HG03064 (cell line): ENCODE measurements around the gene CLSTN2.

ENCODE experiments used
- ATAC-seq: cut with Tn5 transposase; IDR thresholded peaks from one replicate; pipeline ENCODE4 v1.9.1; 2021; ENCODE audit warnings: low read depth; ENCODE audit not compliant: unreplicated experiment

The CLSTN2 gene

DNA sequence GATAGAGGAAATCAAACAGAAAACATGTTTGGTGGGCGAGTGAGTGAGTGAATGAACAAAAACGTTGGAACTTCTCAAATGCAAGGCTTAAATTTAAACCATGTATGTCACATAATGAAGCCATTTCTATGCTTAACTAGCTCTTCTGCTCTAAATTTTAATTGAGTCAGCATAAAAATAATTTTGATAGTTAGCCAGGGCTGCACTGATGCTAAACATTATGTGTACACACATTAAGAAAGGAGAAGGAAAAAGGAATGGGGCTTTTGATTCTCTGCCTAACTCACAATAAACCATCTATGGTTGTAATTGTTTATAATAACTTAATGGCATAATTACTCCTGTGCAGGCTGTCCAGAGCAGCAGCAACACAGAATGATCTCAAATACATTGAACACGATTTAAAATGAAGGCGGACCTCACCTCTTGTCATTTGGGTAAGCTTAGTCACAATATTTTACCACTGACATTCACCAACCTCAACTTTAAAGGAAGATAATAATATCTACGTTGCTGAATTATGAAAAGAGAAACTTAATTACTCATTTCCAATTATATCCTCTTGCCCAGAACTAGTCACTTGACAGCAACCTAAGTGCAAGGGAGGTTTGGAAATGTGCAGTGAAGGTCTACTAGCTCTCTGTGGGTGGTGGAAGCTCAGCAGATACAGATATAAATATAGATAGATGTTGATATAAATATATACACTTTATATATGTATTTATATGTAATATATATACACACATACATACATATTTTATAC is 424.4 kb downstream of the CLSTN2 start:
- ATAC-seq = no peak

- no peak for ATAC-seq
Observed at GRCh38 chr3:140360332-140360731, 425.3 kb downstream of the CLSTN2 start.

GRCh38 chr3:140363801-140364200 is 428.8 kb downstream of the CLSTN2 start:
- ATAC-seq = no peak

DNA sequence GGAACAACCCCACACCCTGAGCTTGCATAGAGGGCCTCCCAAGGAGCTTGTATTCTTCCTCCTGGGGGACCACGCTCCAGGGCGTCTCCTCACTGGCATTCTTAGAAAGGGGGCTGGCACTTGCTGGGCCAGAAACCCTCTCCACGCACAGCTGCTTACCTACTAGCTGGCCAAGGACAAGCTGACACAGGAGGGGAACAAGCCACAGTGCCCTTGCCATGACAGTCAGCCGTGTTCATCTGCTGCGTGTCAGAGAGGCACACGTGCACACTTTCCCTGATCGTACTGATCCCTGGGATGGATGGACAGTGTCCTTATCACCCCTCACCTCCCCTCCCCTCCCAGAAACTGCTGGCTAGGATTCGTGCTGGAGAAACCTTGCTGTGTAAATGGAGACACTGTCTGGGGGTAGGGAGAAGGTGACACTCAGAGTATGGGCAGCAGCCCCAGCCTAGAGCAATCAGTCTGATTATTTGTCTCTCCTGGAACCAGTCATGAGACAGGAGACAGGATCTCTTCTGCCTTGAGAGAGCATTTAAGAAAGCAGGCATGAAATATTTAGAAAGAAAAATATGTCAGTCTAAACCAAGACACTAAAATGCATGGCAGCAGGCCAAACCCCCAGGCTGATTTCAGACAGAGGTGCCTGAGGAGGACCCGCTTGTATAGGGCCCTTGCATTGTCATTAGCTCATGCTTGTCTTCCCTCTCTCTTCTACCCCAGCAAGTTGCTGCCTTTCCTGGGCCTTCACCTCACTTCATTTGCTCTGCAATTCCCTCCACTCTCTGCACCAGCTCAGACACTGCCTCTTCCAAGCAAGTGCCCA is 431.1 kb downstream of the CLSTN2 start:
- ATAC-seq = no peak

- no peak for ATAC-seq
Observed at GRCh38 chr3:140368223-140368811, 433.3 kb downstream of the CLSTN2 start.

GRCh38 chr3:140370686-140371085 is 435.7 kb downstream of the CLSTN2 start:
- ATAC-seq = no peak

DNA sequence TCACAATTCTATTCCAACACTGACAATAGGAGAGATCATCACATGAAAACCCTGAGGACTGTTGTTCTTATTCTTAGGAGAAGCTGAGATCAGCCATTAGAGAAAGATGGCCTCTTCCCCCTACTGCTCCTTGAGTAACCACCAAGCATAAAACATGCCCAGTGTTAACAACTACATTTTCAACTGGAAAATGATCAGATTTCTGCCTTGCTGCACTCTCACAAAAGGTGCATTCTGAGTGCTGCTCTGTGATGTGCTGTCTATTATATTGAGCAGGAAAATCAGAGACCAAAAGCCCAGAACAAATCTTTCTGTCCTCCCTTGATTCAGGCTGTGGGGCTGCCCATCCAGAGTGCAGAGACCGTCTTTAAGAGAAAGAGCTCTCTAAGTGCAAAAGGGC is 438.2 kb downstream of the CLSTN2 start:
- ATAC-seq = no peak

GRCh38 chr3:140375002-140375401 is 440.0 kb downstream of the CLSTN2 start:
- no peak for ATAC-seq

DNA sequence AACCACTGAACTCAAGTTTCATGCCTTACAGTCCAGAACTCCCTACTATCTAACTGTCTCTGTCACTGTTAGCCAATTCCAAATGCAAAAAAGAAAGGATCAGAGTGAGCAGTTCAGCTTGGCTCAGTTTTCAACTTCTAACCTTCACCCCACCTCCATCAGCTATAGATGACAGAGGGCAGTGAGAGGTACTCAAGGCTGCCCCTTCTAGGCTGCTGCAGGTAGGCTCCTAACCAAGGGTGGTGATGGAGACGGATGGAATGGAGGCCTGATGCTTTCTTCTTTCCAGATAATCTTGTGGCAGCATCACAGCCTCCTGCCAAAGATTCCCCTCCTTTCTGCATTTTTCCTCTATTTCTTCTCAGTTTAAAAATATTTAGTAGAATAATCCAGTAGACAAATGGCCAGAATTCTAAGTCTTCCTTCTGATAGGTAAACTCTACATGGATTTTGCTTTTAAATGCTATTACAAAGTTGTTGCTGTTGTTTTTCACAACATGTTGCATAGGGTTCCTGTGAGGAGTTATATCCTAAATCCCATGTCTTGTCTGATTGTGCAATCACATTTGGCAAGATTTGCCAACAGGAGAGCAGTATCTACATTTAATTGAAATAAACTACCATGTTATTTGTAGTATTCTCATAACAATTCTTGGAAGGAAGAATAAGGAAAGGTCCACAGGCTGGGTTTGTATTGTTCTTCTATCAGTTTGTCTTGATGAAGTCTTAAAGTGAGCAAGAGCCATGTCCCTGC is 441.3 kb downstream of the CLSTN2 start:
- ATAC-seq = no peak

- no peak for ATAC-seq
Observed at GRCh38 chr3:140377644-140378043, 442.7 kb downstream of the CLSTN2 start.

GRCh38 chr3:140378571-140379340 is 443.8 kb downstream of the CLSTN2 start:
- ATAC-seq = no peak

DNA sequence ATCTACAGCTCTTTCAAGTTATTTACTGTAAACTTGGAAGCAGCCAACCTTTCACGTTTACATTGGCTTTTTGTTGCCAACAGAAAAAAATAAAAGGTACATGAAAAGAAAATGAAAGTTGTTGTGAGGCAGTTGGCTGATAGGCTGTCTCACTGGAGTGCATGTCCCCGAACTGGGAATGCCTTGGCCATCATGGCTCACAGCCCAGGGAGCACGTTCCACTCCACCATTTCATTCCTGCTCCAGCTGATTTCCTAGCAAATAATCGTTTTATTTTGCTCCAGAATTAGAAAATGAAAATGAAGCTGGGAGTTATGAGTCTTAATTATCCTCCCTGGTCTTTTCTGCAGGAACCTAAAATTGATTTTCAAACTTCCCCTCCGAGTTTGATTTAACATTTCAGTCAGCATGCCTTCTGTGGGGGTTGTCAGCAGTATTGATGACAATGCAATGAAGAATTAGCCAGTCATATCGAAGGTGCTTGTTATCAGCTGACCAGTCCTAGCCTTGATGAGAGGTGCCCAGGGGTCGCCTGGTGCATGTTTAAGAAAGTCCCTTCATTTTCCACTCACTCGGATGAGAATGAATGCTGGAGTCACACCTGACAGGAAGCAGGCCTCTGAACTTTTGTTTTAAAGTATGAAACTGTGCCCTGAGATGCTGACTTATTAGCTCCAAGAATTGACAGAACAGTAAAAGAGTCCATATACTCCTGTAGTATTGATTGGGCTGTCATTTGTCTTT is 449.2 kb downstream of the CLSTN2 start:
- ATAC-seq = no peak

- no peak for ATAC-seq
Observed at GRCh38 chr3:140384876-140385275, 449.9 kb downstream of the CLSTN2 start.

DNA sequence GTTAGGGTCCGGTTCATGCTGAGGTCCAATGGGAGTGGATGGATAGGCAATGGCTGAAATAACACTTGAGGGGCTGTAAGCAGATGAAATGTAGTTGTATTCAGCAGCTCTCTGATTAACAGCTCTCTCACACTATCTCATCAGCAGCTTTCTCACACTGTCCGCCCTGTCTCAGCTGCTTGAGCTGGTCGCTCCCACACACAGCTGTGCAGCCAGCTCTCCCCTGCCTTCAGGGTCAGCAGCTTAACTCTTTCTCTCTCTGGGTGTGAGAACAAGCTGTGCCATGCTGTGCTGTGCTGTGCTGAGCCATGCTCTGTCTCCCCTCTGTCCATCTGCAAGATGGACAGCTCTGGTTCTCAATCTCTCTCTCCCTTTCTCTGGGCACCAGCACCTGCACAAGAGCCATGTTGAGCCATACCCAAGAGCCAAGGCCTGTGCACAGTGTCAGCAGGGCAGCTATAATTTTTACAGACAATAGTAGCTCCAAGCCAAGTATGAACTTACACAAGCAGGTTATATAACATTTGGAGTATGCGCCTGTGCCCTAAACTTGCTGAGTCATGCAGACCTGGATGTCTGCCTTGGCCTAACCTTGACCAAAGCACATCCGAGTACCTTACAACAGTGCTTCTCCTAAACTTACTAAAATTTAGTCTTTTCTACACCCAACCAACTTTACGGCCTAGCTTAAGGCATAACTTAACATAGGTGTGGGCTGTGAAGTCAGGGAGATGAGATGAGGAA is 451.5 kb downstream of the CLSTN2 start:
- no peak for ATAC-seq

- no peak for ATAC-seq
Observed at GRCh38 chr3:140387244-140387643, 452.3 kb downstream of the CLSTN2 start.

DNA sequence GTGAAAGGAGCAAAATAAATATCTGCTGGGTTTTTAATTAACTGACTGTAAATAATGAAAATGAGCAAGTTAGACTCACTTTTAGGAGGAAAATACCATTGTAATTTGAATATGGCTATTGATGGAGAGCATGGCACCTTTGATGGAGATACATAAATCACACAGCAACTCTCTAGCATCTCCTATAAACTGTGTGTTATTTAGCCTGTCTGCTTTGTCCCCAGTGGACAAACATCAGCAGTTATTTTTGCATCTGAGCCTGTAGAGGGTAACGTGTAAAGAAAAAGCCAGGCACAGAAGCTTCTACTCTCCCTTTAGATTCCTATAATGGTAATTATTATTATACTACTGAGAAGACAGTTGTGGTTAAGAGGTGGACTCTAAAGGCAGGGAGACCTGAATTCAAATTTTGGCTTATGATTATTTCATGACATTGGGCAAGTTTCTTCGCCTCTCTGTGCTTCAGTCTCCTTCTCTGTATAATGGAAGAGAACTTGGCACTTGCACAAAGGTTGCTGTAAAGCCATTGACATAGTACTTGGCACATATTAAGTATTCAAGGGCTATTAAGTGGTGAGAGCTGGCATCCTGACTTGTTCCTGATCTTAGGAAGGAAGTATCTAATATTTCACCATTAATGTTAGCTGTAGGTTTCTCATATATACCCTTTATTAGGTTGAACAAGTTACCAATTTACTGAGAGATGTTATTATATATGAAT is 453.4 kb downstream of the CLSTN2 start:
- ATAC-seq = no peak

DNA sequence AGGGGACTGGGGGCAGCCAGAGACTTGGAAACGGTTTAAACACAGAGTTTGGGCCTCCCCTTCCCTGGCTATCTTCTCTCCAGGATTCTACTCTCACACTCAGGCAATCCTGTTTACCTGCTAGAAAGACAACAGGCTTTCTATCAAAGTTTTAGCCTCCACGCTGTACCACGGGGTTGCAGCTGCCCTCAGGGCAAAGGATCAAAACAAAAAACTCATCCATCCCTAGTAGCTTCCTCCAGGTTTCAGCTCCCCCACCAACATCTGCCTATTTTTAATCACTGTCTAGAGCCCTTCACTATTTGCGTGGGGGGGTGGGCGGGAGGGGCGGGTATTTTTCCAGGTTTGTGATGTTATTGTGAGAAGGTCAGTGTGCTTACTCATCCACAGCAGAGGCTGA is 456.1 kb downstream of the CLSTN2 start:
- ATAC-seq = no peak

GRCh38 chr3:140394488-140395133 is 459.6 kb downstream of the CLSTN2 start:
- no peak for ATAC-seq
